ENCODE results near the gene PFKFB3. TPM values are rescaled to one million over a fixed set of nuclear protein-coding genes. Genes with fewer than 3 reads are reported as not detected.

PFKFB3 gene
- total and polyA plus RNA-seq, 9 of the 15 experiments (the other 6 are each of a cell fraction or from before 2014, with no cell fraction given) = 0.46 to 21.6 (median 7.8) TPM

DNA sequence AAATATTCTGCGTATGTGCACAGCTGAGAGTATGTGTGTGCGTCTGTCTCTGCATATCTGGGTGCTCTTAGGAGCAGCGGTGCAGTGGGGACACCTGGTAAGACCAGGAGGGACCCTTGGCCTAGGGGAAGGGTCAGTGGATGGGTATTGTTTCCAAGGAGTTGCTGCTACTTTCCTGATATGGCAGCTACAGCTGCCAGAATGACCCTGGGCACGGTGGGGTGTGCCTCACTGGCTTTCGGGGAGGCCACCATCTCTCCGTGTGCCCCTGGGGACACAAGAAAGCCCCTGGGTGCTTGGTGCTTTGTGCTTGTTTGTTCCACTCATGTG is 8.6 kb downstream of the PFKFB3 start (continued):
- TF ChIP-seq, protein P1, sequence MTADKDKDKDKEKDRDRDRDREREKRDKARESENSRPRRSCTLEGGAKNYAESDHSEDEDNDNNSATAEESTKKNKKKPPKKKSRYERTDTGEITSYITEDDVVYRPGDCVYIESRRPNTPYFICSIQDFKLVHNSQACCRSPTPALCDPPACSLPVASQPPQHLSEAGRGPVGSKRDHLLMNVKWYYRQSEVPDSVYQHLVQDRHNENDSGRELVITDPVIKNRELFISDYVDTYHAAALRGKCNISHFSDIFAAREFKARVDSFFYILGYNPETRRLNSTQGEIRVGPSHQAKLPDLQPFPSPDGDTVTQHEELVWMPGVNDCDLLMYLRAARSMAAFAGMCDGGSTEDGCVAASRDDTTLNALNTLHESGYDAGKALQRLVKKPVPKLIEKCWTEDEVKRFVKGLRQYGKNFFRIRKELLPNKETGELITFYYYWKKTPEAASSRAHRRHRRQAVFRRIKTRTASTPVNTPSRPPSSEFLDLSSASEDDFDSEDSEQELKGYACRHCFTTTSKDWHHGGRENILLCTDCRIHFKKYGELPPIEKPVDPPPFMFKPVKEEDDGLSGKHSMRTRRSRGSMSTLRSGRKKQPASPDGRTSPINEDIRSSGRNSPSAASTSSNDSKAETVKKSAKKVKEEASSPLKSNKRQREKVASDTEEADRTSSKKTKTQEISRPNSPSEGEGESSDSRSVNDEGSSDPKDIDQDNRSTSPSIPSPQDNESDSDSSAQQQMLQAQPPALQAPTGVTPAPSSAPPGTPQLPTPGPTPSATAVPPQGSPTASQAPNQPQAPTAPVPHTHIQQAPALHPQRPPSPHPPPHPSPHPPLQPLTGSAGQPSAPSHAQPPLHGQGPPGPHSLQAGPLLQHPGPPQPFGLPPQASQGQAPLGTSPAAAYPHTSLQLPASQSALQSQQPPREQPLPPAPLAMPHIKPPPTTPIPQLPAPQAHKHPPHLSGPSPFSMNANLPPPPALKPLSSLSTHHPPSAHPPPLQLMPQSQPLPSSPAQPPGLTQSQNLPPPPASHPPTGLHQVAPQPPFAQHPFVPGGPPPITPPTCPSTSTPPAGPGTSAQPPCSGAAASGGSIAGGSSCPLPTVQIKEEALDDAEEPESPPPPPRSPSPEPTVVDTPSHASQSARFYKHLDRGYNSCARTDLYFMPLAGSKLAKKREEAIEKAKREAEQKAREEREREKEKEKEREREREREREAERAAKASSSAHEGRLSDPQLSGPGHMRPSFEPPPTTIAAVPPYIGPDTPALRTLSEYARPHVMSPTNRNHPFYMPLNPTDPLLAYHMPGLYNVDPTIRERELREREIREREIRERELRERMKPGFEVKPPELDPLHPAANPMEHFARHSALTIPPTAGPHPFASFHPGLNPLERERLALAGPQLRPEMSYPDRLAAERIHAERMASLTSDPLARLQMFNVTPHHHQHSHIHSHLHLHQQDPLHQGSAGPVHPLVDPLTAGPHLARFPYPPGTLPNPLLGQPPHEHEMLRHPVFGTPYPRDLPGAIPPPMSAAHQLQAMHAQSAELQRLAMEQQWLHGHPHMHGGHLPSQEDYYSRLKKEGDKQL (CRISPR knock-in tag; IDR thresholded peaks at IDR 0.05; ENCODE audit: borderline replicate concordance) = no peak
- no peak for TF ChIP-seq ZNF431 (CRISPR knock-in tag; IDR thresholded peaks at IDR 0.05)
- no peak for TF ChIP-seq RFX5 (IDR thresholded peaks at IDR 0.05; ENCODE audit: low read depth, low read length)
- no peak for TF ChIP-seq BRD9 (IDR thresholded peaks at IDR 0.05; ENCODE audit: low read depth, partially characterized antibody)
- TF ChIP-seq, protein P2, sequence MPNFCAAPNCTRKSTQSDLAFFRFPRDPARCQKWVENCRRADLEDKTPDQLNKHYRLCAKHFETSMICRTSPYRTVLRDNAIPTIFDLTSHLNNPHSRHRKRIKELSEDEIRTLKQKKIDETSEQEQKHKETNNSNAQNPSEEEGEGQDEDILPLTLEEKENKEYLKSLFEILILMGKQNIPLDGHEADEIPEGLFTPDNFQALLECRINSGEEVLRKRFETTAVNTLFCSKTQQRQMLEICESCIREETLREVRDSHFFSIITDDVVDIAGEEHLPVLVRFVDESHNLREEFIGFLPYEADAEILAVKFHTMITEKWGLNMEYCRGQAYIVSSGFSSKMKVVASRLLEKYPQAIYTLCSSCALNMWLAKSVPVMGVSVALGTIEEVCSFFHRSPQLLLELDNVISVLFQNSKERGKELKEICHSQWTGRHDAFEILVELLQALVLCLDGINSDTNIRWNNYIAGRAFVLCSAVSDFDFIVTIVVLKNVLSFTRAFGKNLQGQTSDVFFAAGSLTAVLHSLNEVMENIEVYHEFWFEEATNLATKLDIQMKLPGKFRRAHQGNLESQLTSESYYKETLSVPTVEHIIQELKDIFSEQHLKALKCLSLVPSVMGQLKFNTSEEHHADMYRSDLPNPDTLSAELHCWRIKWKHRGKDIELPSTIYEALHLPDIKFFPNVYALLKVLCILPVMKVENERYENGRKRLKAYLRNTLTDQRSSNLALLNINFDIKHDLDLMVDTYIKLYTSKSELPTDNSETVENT (CRISPR knock-in tag; IDR thresholded peaks at IDR 0.05) = no peak
- TF ChIP-seq ZNF586 (CRISPR knock-in tag; conservative IDR thresholded peaks at IDR 0.05) = no peak
- TF ChIP-seq, protein P3, sequence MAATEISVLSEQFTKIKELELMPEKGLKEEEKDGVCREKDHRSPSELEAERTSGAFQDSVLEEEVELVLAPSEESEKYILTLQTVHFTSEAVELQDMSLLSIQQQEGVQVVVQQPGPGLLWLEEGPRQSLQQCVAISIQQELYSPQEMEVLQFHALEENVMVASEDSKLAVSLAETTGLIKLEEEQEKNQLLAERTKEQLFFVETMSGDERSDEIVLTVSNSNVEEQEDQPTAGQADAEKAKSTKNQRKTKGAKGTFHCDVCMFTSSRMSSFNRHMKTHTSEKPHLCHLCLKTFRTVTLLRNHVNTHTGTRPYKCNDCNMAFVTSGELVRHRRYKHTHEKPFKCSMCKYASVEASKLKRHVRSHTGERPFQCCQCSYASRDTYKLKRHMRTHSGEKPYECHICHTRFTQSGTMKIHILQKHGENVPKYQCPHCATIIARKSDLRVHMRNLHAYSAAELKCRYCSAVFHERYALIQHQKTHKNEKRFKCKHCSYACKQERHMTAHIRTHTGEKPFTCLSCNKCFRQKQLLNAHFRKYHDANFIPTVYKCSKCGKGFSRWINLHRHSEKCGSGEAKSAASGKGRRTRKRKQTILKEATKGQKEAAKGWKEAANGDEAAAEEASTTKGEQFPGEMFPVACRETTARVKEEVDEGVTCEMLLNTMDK (IDR thresholded peaks at IDR 0.05; ENCODE audit: borderline replicate concordance, insufficient read depth, low read depth, low read length, poor library complexity, severe bottlenecking) = no peak
- TF ChIP-seq JUND (IDR thresholded peaks at IDR 0.05; ENCODE audit: borderline replicate concordance, low read depth, low read length) = no peak
- no peak for TF ChIP-seq JUND (tag; IDR thresholded peaks at IDR 0.05; ENCODE audit: borderline replicate concordance, low read depth, low read length)
- TF ChIP-seq, protein P4, sequence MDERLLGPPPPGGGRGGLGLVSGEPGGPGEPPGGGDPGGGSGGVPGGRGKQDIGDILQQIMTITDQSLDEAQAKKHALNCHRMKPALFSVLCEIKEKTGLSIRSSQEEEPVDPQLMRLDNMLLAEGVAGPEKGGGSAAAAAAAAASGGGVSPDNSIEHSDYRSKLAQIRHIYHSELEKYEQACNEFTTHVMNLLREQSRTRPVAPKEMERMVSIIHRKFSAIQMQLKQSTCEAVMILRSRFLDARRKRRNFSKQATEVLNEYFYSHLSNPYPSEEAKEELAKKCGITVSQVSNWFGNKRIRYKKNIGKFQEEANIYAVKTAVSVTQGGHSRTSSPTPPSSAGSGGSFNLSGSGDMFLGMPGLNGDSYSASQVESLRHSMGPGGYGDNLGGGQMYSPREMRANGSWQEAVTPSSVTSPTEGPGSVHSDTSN (CRISPR knock-in tag; IDR thresholded peaks at IDR 0.05; ENCODE audit: low read depth) = no peak
- TF ChIP-seq, protein P4 (tag; conservative IDR thresholded peaks at IDR 0.05; ENCODE audit: low read depth) = no peak
- no peak for TF ChIP-seq TAL1 (IDR thresholded peaks at IDR 0.05)
- TF ChIP-seq TRIM28 (IDR thresholded peaks at IDR 0.05) = no peak
